ENCODE measurements around the gene CNTN1.
"Not testable (repeated sequence)": the region's sequence is repeated elsewhere in the genome, so short reads cannot be mapped to it uniquely, and the experiment has no call there.

Gene CNTN1

GRCh38 chr12:40726366-40726765, 34.1 kb downstream of the CNTN1 start:
- DNase-seq (ENCODE audit: insufficient read length, low spot score) = no peak
- FAIRE-seq = no peak
- TF ChIP-seq PAX5 (IDR thresholded peaks at IDR 0.05; ENCODE audit: insufficient read depth, low read length, severe bottlenecking) = no peak
- no peak for TF ChIP-seq TAF1 (IDR thresholded peaks at IDR 0.05; ENCODE audit: low read depth, low read length)
- TF ChIP-seq POLR2AphosphoS5 (IDR thresholded peaks at IDR 0.05; ENCODE audit: low read depth, low read length) = no peak
- TF ChIP-seq POU2F2 (IDR thresholded peaks at IDR 0.05; ENCODE audit: low read depth, low read length) = no peak

GRCh38 chr12:40727774-40728483, 35.7 kb downstream of the CNTN1 start:
- DNase-seq (ENCODE audit: insufficient read length, low spot score) (no peak), FAIRE-seq (no peak)
- TF ChIP-seq TAF1 (IDR thresholded peaks at IDR 0.05; ENCODE audit: low read depth, low read length) (no peak), SPI1 (IDR thresholded peaks at IDR 0.05; ENCODE audit: low read depth, low read length) (no peak), POLR2A (IDR thresholded peaks at IDR 0.05; ENCODE audit: low read depth, low read length) (no peak), POU2F2 (IDR thresholded peaks at IDR 0.05; ENCODE audit: low read depth, low read length) (no peak), POLR2AphosphoS5 (IDR thresholded peaks at IDR 0.05; ENCODE audit: low read depth, low read length) (no peak), PAX5 (IDR thresholded peaks at IDR 0.05; ENCODE audit: insufficient read depth, low read length, severe bottlenecking) (no peak)

- TF ChIP-seq TAF1 (IDR thresholded peaks at IDR 0.05; ENCODE audit: low read depth, low read length) (no peak), POU2F2 (IDR thresholded peaks at IDR 0.05; ENCODE audit: low read depth, low read length) (no peak), PAX5 (IDR thresholded peaks at IDR 0.05; ENCODE audit: insufficient read depth, low read length, severe bottlenecking) (no peak), POLR2A (IDR thresholded peaks at IDR 0.05; ENCODE audit: low read depth, low read length) (no peak), SPI1 (IDR thresholded peaks at IDR 0.05; ENCODE audit: low read depth, low read length) (no peak), POLR2AphosphoS5 (IDR thresholded peaks at IDR 0.05; ENCODE audit: low read depth, low read length) (no peak)
- no peak for FAIRE-seq
- DNase-seq (ENCODE audit: insufficient read length, low spot score) = no peak
These were observed 38.0 kb downstream of the CNTN1 start for GRCh38 chr12:40730281-40730680.

GRCh38 chr12:40733871-40734270, 41.6 kb downstream of the CNTN1 start:
- DNase-seq (ENCODE audit: insufficient read length, low spot score) (no peak), FAIRE-seq (no peak)
- TF ChIP-seq PAX5 (IDR thresholded peaks at IDR 0.05; ENCODE audit: insufficient read depth, low read length, severe bottlenecking) = no peak
- no peak for TF ChIP-seq POLR2AphosphoS5 (IDR thresholded peaks at IDR 0.05; ENCODE audit: low read depth, low read length)
- no peak for TF ChIP-seq POU2F2 (IDR thresholded peaks at IDR 0.05; ENCODE audit: low read depth, low read length)
- no peak for TF ChIP-seq SPI1 (IDR thresholded peaks at IDR 0.05; ENCODE audit: low read depth, low read length)
- TF ChIP-seq TAF1 (IDR thresholded peaks at IDR 0.05; ENCODE audit: low read depth, low read length) = no peak
- TF ChIP-seq POLR2A (IDR thresholded peaks at IDR 0.05; ENCODE audit: low read depth, low read length) = no peak

GRCh38 chr12:40734276-40734675, 42.0 kb downstream of the CNTN1 start:
- FAIRE-seq (no peak), DNase-seq (ENCODE audit: insufficient read length, low spot score) (no peak)
- TF ChIP-seq POLR2A (IDR thresholded peaks at IDR 0.05; ENCODE audit: low read depth, low read length) (no peak), TAF1 (IDR thresholded peaks at IDR 0.05; ENCODE audit: low read depth, low read length) (no peak), PAX5 (IDR thresholded peaks at IDR 0.05; ENCODE audit: insufficient read depth, low read length, severe bottlenecking) (no peak), POLR2AphosphoS5 (IDR thresholded peaks at IDR 0.05; ENCODE audit: low read depth, low read length) (no peak), SPI1 (IDR thresholded peaks at IDR 0.05; ENCODE audit: low read depth, low read length) (no peak), POU2F2 (IDR thresholded peaks at IDR 0.05; ENCODE audit: low read depth, low read length) (no peak)

- TF ChIP-seq PAX5 (IDR thresholded peaks at IDR 0.05; ENCODE audit: insufficient read depth, low read length, severe bottlenecking) (no peak), POU2F2 (IDR thresholded peaks at IDR 0.05; ENCODE audit: low read depth, low read length) (no peak), SPI1 (IDR thresholded peaks at IDR 0.05; ENCODE audit: low read depth, low read length) (no peak), POLR2A (IDR thresholded peaks at IDR 0.05; ENCODE audit: low read depth, low read length) (no peak), TAF1 (IDR thresholded peaks at IDR 0.05; ENCODE audit: low read depth, low read length) (no peak), POLR2AphosphoS5 (IDR thresholded peaks at IDR 0.05; ENCODE audit: low read depth, low read length) (no peak)
- no peak for FAIRE-seq
- DNase-seq (ENCODE audit: insufficient read length, low spot score) = no peak
These were observed 43.5 kb downstream of the CNTN1 start for GRCh38 chr12:40735551-40736230.

GRCh38 chr12:40737416-40737815, 45.2 kb downstream of the CNTN1 start:
- DNase-seq (ENCODE audit: insufficient read length, low spot score); FAIRE-seq: not testable (repeated sequence)

- FAIRE-seq (no peak), DNase-seq (ENCODE audit: insufficient read length, low spot score) (no peak)
- TF ChIP-seq POLR2AphosphoS5 (IDR thresholded peaks at IDR 0.05; ENCODE audit: low read depth, low read length) (no peak), POLR2A (IDR thresholded peaks at IDR 0.05; ENCODE audit: low read depth, low read length) (no peak), POU2F2 (IDR thresholded peaks at IDR 0.05; ENCODE audit: low read depth, low read length) (no peak), PAX5 (IDR thresholded peaks at IDR 0.05; ENCODE audit: insufficient read depth, low read length, severe bottlenecking) (no peak), TAF1 (IDR thresholded peaks at IDR 0.05; ENCODE audit: low read depth, low read length) (no peak), SPI1 (IDR thresholded peaks at IDR 0.05; ENCODE audit: low read depth, low read length) (no peak)
These were observed 46.6 kb downstream of the CNTN1 start for GRCh38 chr12:40738856-40739255.

GRCh38 chr12:40742041-40742440, 49.8 kb downstream of the CNTN1 start:
- TF ChIP-seq POLR2AphosphoS5 (IDR thresholded peaks at IDR 0.05; ENCODE audit: low read depth, low read length) = no peak
- TF ChIP-seq POLR2A (IDR thresholded peaks at IDR 0.05; ENCODE audit: low read depth, low read length) = no peak
- no peak for TF ChIP-seq POU2F2 (IDR thresholded peaks at IDR 0.05; ENCODE audit: low read depth, low read length)
- TF ChIP-seq PAX5 (IDR thresholded peaks at IDR 0.05; ENCODE audit: insufficient read depth, low read length, severe bottlenecking) = no peak
- TF ChIP-seq SPI1 (IDR thresholded peaks at IDR 0.05; ENCODE audit: low read depth, low read length) = no peak
- TF ChIP-seq TAF1 (IDR thresholded peaks at IDR 0.05; ENCODE audit: low read depth, low read length) = no peak
- FAIRE-seq (no peak), DNase-seq (ENCODE audit: insufficient read length, low spot score) (no peak)

GRCh38 chr12:40745386-40745785, 53.1 kb downstream of the CNTN1 start:
- DNase-seq (ENCODE audit: insufficient read length, low spot score) = no peak
- FAIRE-seq = no peak
- TF ChIP-seq POLR2AphosphoS5 (IDR thresholded peaks at IDR 0.05; ENCODE audit: low read depth, low read length) (no peak), PAX5 (IDR thresholded peaks at IDR 0.05; ENCODE audit: insufficient read depth, low read length, severe bottlenecking) (no peak), TAF1 (IDR thresholded peaks at IDR 0.05; ENCODE audit: low read depth, low read length) (no peak), POU2F2 (IDR thresholded peaks at IDR 0.05; ENCODE audit: low read depth, low read length) (no peak), SPI1 (IDR thresholded peaks at IDR 0.05; ENCODE audit: low read depth, low read length) (no peak), POLR2A (IDR thresholded peaks at IDR 0.05; ENCODE audit: low read depth, low read length) (no peak)

Data from GM12891 (cell line).